GM19395 (cell line): Measurements from ENCODE around the gene SPIN3.
"Not testable (repeated sequence)": the region's sequence is repeated elsewhere in the genome, so short reads cannot be mapped to it uniquely, and the experiment has no call there.

Source experiments
- ATAC-seq: cut with Tn5 transposase; IDR thresholded peaks from one replicate; pipeline ENCODE4 v1.9.1; 2021; ENCODE audit warnings: mild to moderate bottlenecking, moderate library complexity; ENCODE audit not compliant: unreplicated experiment

SPIN3 gene

GRCh38 chrX:56995271-56995994 is at the start of gene SPIN3:
SPIN3 (minus strand) TSS chrX:56995541; CDS start chrX:56994947, 594 bp downstream.
- ATAC-seq: peak; percentile 95

- no peak for ATAC-seq
These were observed 48.9 kb upstream of the SPIN3 start for GRCh38 chrX:57044245-57044644.

- not testable (repeated sequence) for ATAC-seq
These were observed 41.9 kb upstream of the SPIN3 start for GRCh38 chrX:57037265-57037664.

GRCh38 chrX:56994375-56995270 is 718 bp downstream of the SPIN3 start:
- ATAC-seq: peak; percentile 27

GRCh38 chrX:56987741-56988140 is 7.6 kb downstream of the SPIN3 start:
- peak; percentile 55 for ATAC-seq

GRCh38 chrX:56986138-56986537 is 9.2 kb downstream of the SPIN3 start:
- no peak for ATAC-seq

GRCh38 chrX:56978172-56978571 is 17.2 kb downstream of the SPIN3 start:
- ATAC-seq: peak; percentile 96

GRCh38 chrX:56975611-56976010 is 19.7 kb downstream of the SPIN3 start:
- no peak for ATAC-seq

- ATAC-seq: no peak
These were observed 20.9 kb downstream of the SPIN3 start for GRCh38 chrX:56974408-56974807.

GRCh38 chrX:56969559-56969958 is 25.8 kb downstream of the SPIN3 start:
- no peak for ATAC-seq

GRCh38 chrX:56968980-56969379 is 26.4 kb downstream of the SPIN3 start:
- ATAC-seq: no peak

GRCh38 chrX:56963377-56963776 is 32.0 kb downstream of the SPIN3 start:
- ATAC-seq: no peak

- ATAC-seq: no peak
These were observed 47.6 kb downstream of the SPIN3 start for GRCh38 chrX:56947699-56948098.

- not testable (repeated sequence) for ATAC-seq
These were observed 49.1 kb downstream of the SPIN3 start for GRCh38 chrX:56946201-56946600.

GRCh38 chrX:56945226-56945625 is 50.1 kb downstream of the SPIN3 start:
- not testable (repeated sequence) for ATAC-seq

GRCh38 chrX:56943264-56943663 is 52.1 kb downstream of the SPIN3 start:
- no peak for ATAC-seq
